Brain microvascular endothelial cell (primary cell): ENCODE results near the gene PRPF4.
A peak's percentile ranks its signal among the peaks of the same experiment; 100 is the strongest.

Experiments used
- DNase-seq: peaks from one replicate; pipeline ENCODE4 v3.0.0-alpha.2; 2020
- H3K27ac ChIP-seq: fragments of 250-450 bp; sonication (Bioruptor Pico); 2 replicates; pipeline ENCODE4 v1.5.1; 2020; ENCODE audit warnings: mild to moderate bottlenecking, moderate library complexity
- H3K27me3 ChIP-seq: fragments of 250-450 bp; sonication (Bioruptor Pico); replicated peaks from 2 replicates; pipeline ENCODE4 v1.5.1; 2020; ENCODE audit warnings: mild to moderate bottlenecking
- H3K36me3 ChIP-seq: fragments of 250-450 bp; sonication (Bioruptor Pico); replicated peaks from 2 replicates; pipeline ENCODE4 v1.5.1; 2020; ENCODE audit warnings: mild to moderate bottlenecking
- H3K4me3 ChIP-seq: 2 replicates; pipeline ENCODE4 v1.5.1; 2011; ENCODE audit warnings: low read depth, mild to moderate bottlenecking, control low read depth, low read length, moderate library complexity
- CTCF ChIP-seq: IDR thresholded peaks from 2 replicates; pipeline ENCODE4 v1.5.1; 2011; ENCODE audit warnings: low read depth, mild to moderate bottlenecking, moderate library complexity, low read length, control low read depth, inconsistent platforms; ENCODE audit errors: missing control alignments
- in situ Hi-C: cut with HindIII; loops from 2 replicates; pipeline ENCODE4 v1.10.0; 2017; ENCODE audit warnings: low sequenced_read_pairs, low pct_ligation_motif_present

PRPF4 gene

GRCh38 chr9:113317777-113318176 is 42.3 kb downstream of the PRPF4 start:
- in situ Hi-C loops, result no loop called here
- Histone ChIP-seq H3K4me3 (no peak overlapping the region), H3K27ac (no peak overlapping the region), H3K36me3 (no peaks in the 10 kb centered on the region), H3K27me3 (peaks cover 13% of the 10 kb centered on the region)
- DNase-seq, result no peak
- TF ChIP-seq CTCF, result peak; percentile 48

- Histone ChIP-seq H3K27ac (no peak overlapping the region), H3K4me3 (no peak overlapping the region), H3K27me3 (peaks cover 13% of the 10 kb centered on the region), H3K36me3 (no peaks in the 10 kb centered on the region)
- in situ Hi-C loops, result no loop called here
- no peak for DNase-seq
- no peak for TF ChIP-seq CTCF
These were observed 43.6 kb downstream of the PRPF4 start for GRCh38 chr9:113319054-113319453.

DNA sequence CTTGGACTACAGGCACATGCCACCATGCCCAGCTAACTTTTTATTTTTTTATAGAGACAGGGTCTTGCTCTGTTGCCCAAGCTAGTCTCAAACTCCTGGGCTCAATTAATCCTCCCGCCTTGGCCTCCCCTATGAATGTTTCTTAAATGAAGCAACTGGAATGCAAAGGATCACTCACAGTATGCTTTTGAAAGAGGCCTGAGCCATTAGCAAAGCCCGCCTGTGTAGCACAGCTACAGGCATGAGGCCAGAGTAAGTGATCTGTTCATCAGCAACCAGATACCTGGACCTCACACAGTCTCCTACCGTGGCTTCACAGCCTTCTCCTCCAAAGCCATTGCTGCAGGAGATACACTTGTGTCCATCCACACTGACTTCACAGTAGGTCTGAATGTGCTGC is 44.6 kb downstream of the PRPF4 start:
- in situ Hi-C loops, result no loop called here
- H3K27ac ChIP-seq, result no peak overlapping the region
- no peak for DNase-seq
- H3K27me3 ChIP-seq, result peaks cover 13% of the 10 kb centered on the region
- no peak overlapping the region for H3K4me3 ChIP-seq
- no peak for TF ChIP-seq CTCF
- H3K36me3 ChIP-seq, result no peaks in the 10 kb centered on the region

DNA sequence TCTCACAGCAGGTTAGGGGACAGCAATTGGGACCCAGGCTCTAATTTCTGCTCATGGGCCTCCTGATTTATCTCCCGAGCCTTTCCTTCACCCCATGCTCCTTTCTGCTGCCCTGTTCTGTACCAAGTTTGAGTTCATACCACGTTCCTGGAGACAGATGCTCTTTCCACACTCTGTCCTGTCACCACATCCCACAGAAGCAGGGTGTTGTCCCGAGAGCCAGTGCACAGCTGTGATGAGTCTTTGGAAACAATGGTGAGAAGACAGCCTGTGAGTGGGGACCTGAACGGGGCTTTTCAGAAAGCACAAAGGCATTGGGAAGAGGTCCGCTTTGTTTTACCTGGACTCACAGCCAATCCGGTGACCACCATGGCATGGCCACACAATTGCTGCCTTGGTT is 47.2 kb downstream of the PRPF4 start:
- Histone ChIP-seq H3K36me3 (no peaks in the 10 kb centered on the region), H3K27me3 (peaks cover 13% of the 10 kb centered on the region), H3K4me3 (no peak overlapping the region), H3K27ac (no peak overlapping the region)
- in situ Hi-C loops, result no loop called here
- DNase-seq, result no peak
- no peak for TF ChIP-seq CTCF

DNA sequence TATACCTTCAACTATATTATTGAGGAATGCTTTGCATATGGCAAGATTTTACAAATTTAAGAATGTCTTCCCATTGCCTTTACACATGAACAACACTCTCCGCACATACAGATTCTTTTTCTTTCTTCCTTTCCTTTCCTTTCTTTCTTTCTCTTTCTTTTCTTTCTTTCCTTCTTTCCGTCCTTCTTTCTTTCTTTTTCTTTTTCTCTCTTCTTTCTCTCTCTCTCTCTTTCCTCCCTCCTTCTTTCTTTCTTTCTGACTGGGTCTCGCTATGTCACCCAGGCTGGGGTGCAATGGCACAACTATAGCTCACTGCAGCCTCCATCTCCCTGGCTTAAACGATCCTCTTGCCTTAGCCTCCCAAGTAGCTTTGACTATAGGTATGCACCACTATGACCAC is 50.8 kb downstream of the PRPF4 start:
- no peak overlapping the region for H3K27ac ChIP-seq
- no peak for DNase-seq
- no peak overlapping the region for H3K4me3 ChIP-seq
- peaks cover 5% of the 10 kb centered on the region for H3K27me3 ChIP-seq
- no peak for TF ChIP-seq CTCF
- H3K36me3 ChIP-seq, result no peaks in the 10 kb centered on the region
- in situ Hi-C loops, result no loop called here

DNA sequence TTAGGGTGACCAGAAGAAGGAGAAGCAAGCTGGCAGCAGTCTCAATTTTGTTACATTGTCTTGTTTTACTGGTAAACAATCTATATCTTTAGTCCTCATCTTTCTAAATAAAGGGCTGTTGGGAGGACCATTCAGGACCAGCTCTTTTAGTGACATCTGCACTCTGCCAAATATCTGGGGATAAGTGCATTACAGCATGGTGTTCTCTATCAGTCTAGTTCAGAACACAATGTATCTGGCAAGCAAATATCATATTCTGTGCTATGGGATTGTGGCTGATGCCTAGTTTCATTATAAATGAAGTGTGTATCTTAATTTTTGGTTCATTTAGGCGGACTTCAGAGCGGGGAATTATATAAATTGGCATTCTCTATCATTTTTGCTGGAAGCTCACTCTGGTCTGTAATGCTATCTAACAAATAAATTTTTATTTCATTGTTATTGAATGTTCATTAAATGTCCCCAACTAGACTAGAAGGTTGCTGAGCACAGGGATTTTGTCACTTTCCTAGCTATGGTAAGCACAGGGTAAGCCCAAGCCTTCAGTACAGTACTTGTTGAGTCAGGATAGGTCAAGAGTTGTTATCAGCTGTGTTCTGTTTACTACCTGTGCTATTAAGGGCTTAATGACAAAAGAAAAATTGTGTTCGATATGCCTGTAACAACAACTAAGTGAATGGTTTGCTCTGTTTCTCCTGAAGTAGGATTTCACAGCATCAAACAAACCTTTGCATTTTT is 52.8 kb downstream of the PRPF4 start:
- no peak for DNase-seq
- in situ Hi-C loops, result no loop called here

More for the DNA sequence above, 52.8 kb downstream of the PRPF4 start:
- Histone ChIP-seq H3K36me3 (no peaks in the 10 kb centered on the region), H3K4me3 (no peak overlapping the region), H3K27ac (no peak overlapping the region), H3K27me3 (no peaks in the 10 kb centered on the region)
- TF ChIP-seq CTCF, result no peak
